ENCODE results near the gene GNPTG. TPM values are rescaled to one million over a fixed set of nuclear protein-coding genes. Genes with fewer than 3 reads are reported as not detected.
A peak's percentile ranks its signal among the peaks of the same experiment; 100 is the strongest.

The GNPTG gene
- total and polyA plus RNA-seq, 2 of the 13 experiments (the other 11 are each of a cell fraction or from before 2014, with no cell fraction given) = 22.7 to 71.1 TPM

DNA sequence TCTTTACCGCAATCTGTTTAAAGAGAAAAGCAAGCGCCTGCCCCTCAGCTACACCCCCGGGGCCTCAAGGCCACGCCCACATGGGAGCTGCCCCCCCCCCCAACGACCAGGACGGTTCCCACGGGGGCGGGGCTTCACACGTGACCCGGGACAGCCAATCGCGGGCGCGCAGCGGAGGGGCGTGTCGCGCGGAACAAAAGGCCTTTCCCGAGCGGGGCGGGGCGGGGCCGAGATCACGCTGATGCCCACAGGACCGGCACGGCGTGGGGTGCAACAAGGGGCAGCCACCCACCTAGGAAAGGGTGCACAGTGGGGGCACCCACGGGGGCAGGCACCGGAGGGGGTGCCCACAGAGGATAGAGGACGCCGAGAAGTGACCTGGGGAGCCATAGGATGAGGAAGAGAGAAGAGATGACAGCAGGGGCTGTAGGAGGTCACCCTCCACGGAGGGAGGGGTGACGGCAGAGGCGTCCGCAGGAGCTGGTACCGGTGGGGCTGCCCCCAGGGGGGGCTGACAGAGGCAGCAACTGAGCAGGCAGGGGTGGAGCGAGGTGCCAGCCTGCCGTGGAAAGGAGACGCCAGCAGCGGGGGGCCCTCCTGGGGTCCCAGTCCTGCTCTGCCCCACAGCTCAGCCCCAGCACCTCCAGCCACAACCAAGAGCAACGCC, 56.6 kb downstream of the GNPTG start (continued):
- TF ChIP-seq ISL2 (CRISPR knock-in tag; IDR thresholded peaks at IDR 0.05) (peak; percentile 42; the same call in 1 of the 2 replicates), NR2F6 (IDR thresholded peaks at IDR 0.05) (no peak), NR2F6 (CRISPR knock-in tag; IDR thresholded peaks at IDR 0.05) (no peak), ZNF672 (CRISPR knock-in tag; IDR thresholded peaks at IDR 0.05) (no peak), KLF11 (CRISPR knock-in tag; IDR thresholded peaks at IDR 0.05) (peak; percentile 71; the same call in 1 of the 2 replicates), ARID5B (CRISPR knock-in tag; IDR thresholded peaks at IDR 0.05) (no peak), HNRNPUL1 (IDR thresholded peaks at IDR 0.05; ENCODE audit: low read depth, low read length) (no peak), PHF21A (CRISPR knock-in tag; IDR thresholded peaks at IDR 0.05) (no peak), MLLT10 (CRISPR knock-in tag; IDR thresholded peaks at IDR 0.05) (no peak), IRF2 (CRISPR knock-in tag; IDR thresholded peaks at IDR 0.05) (no peak; the same call in 1 of the 2 replicates), AKAP8 (CRISPR knock-in tag; IDR thresholded peaks at IDR 0.05) (0 out of 2 replicates have a peak, but pooled peaks have one; percentile 40), AHR (CRISPR knock-in tag; IDR thresholded peaks at IDR 0.05) (no peak), MTA1 (CRISPR knock-in tag; IDR thresholded peaks at IDR 0.05; ENCODE audit: borderline replicate concordance) (peak; percentile 20; the same call in 1 of the 2 replicates), SOX13 (IDR thresholded peaks at IDR 0.05) (no peak), SOX13 (CRISPR knock-in tag; conservative IDR thresholded peaks at IDR 0.05 in 1 of 2, IDR thresholded peaks at IDR 0.05 in 1 of 2) (peak in 1 of 2 experiments; percentile 75; a peak in 2 of 4 replicates), GABPB1 (CRISPR knock-in tag; IDR thresholded peaks at IDR 0.05) (peak; percentile 77), RXRA (CRISPR knock-in tag; IDR thresholded peaks at IDR 0.05) (no peak), THYN1 (CRISPR knock-in tag; IDR thresholded peaks at IDR 0.05; ENCODE audit: borderline replicate concordance, low read depth) (no peak), ETV5 (CRISPR knock-in tag; IDR thresholded peaks at IDR 0.05; ENCODE audit: borderline replicate concordance) (no peak), ZNF589 (CRISPR knock-in tag; conservative IDR thresholded peaks at IDR 0.05) (0 out of 2 replicates have a peak, but pooled peaks have one; percentile 37), MYC (CRISPR knock-in tag; IDR thresholded peaks at IDR 0.05; ENCODE audit: borderline replicate concordance) (peak; percentile 54; the same call in 1 of the 2 replicates), KDM1A (CRISPR knock-in tag; IDR thresholded peaks at IDR 0.05) (no peak), THAP11 (CRISPR knock-in tag; IDR thresholded peaks at IDR 0.05) (peak; percentile 67), CBFB (CRISPR knock-in tag; IDR thresholded peaks at IDR 0.05) (no peak), ZBTB46 (CRISPR knock-in tag; IDR thresholded peaks at IDR 0.05; ENCODE audit: borderline replicate concordance) (no peak)
- TF ChIP-seq, protein P1, sequence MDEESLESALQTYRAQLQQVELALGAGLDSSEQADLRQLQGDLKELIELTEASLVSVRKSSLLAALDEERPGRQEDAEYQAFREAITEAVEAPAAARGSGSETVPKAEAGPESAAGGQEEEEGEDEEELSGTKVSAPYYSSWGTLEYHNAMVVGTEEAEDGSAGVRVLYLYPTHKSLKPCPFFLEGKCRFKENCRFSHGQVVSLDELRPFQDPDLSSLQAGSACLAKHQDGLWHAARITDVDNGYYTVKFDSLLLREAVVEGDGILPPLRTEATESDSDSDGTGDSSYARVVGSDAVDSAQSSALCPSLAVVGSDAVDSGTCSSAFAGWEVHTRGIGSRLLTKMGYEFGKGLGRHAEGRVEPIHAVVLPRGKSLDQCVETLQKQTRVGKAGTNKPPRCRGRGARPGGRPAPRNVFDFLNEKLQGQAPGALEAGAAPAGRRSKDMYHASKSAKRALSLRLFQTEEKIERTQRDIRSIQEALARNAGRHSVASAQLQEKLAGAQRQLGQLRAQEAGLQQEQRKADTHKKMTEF (CRISPR knock-in tag; IDR thresholded peaks at IDR 0.05) = peak; percentile 31; the same call in 1 of the 2 replicates
